HepG2 (cell line): ENCODE results near the gene LMAN2. TPM values are rescaled to one million over a fixed set of nuclear protein-coding genes. Genes with fewer than 3 reads are reported as not detected.

ENCODE experiments used
- ATAC-seq: fragments of 200-7000 bp; cut with Tn5 transposase; 3 replicates; pipeline ENCODE4 v1.9.1; 2020; ENCODE audit warnings: mild to moderate bottlenecking, moderate library complexity
- BruUV-seq: library from RNA; stranded (reverse); fragments of 400-500 nt; replicated peaks from 2 replicates; lab custom pipeline; 2021; lab: Mats Ljungman, UMichigan
- CTCF ChIA-PET: fragments of 300-600 bp; formaldehyde crosslinking; extraction: SDS; loops from one replicate; lab custom pipeline; 2021; ENCODE audit warnings: low total read pairs, inconsistent platforms, low intra/inter-chr PET ratio; lab: Yijun Ruan, JAX
- POLR2A ChIA-PET: fragments of 350-600 bp; sonication (Branson Sonifier 250); formaldehyde crosslinking; loops from one replicate; lab custom pipeline; 2020; ENCODE audit warnings: antibody characterized with exemption, inconsistent platforms; lab: Yijun Ruan, JAX
- DNase-seq: peaks from one replicate; pipeline ENCODE4 v3.0.0-alpha.2; 2015; ENCODE audit warnings: low spot score
- FAIRE-seq: peaks from 3 replicates; lab custom pipeline; 2011; peaks lifted over from hg19 to GRCh38; lab: Jason Lieb, UNC
- H2AFZ ChIP-seq: one replicate; pipeline ENCODE4 v1.6.1; 2011; ENCODE audit warnings: low read length, inconsistent platforms
- H3K27ac ChIP-seq: fragments of 300-600 bp; 3 replicates; pipeline ENCODE4 v1.8.0; 2011; ENCODE audit warnings: mixed run types, mild to moderate bottlenecking, mixed read lengths, low read length, inconsistent platforms; ENCODE audit not compliant: insufficient read depth; ENCODE audit errors: extremely low read length
- H3K27me3 ChIP-seq, 2 experiments: fragments of 200-600 bp in 1 of 2; 2 replicates in 1 of 2; 3 replicates in 1 of 2; pipeline versions ENCODE4 v1.6.0 to v1.8.0; 2011; ENCODE audit warnings: low read length in 2 of 2, mild to moderate bottlenecking in 2 of 2, moderate library complexity in 2 of 2, inconsistent platforms in 1 of 2; ENCODE audit not compliant: insufficient read depth in 2 of 2, control insufficient read depth in 1 of 2
- H3K36me3 ChIP-seq, 2 experiments: fragments of 200-600 bp in 1 of 2; replicated peaks in 1 of 2; 2 replicates in 1 of 2; 3 replicates in 1 of 2; pipeline versions ENCODE4 v1.5.1 to v1.8.0; 2011; ENCODE audit warnings: low read length in 2 of 2, inconsistent platforms in 1 of 2; ENCODE audit not compliant: insufficient read depth in 2 of 2, control insufficient read depth in 1 of 2
- H3K4me1 ChIP-seq: 2 replicates; pipeline ENCODE4 v1.5.1; 2012; ENCODE audit warnings: low read length, inconsistent platforms; ENCODE audit not compliant: insufficient read depth
- H3K4me2 ChIP-seq: 2 replicates; pipeline ENCODE4 v1.6.0; 2011; ENCODE audit warnings: low read depth, low read length, inconsistent platforms
- H3K4me3 ChIP-seq, 3 experiments: fragments of 200-600 bp in 1 of 3; sonication (generic), shearing (Covaris generic) in 1 of 3; replicated peaks in 1 of 3; 2 replicates each; pipeline ENCODE4 v1.5.1; 2011 to 2016; ENCODE audit warnings: low read length in 3 of 3, inconsistent platforms in 2 of 3, low read depth in 2 of 3, mild to moderate bottlenecking in 2 of 3, control low read depth in 1 of 3, mixed read lengths in 1 of 3; ENCODE audit not compliant: insufficient read depth in 1 of 3
- H3K79me2 ChIP-seq: one replicate; pipeline ENCODE4 v1.6.1; 2011; ENCODE audit warnings: low read length, inconsistent platforms; ENCODE audit not compliant: insufficient read depth
- H3K9ac ChIP-seq: 2 replicates; pipeline ENCODE4 v1.6.0; 2011; ENCODE audit warnings: mild to moderate bottlenecking, low read depth, low read length, inconsistent platforms; ENCODE audit not compliant: insufficient read depth
- H3K9me3 ChIP-seq: 2 replicates; pipeline ENCODE4 v1.5.1; 2012; ENCODE audit warnings: mild to moderate bottlenecking, low read length
- H4K20me1 ChIP-seq: 2 replicates; pipeline ENCODE4 v1.6.0; 2011; ENCODE audit warnings: inconsistent platforms, mild to moderate bottlenecking, low read length, moderate library complexity; ENCODE audit not compliant: insufficient read depth
- ASH2L ChIP-seq: fragments of 300-600, 200-600 bp; sonication (generic); IDR thresholded peaks from 2 replicates; pipeline ENCODE4 v1.7.0; 2017; ENCODE audit warnings: low read depth, mild to moderate bottlenecking, moderate library complexity, mixed read lengths, low read length; ENCODE audit not compliant: insufficient read length
- JUN ChIP-seq: sonication (generic); formaldehyde crosslinking; IDR thresholded peaks from 2 replicates; pipeline ENCODE4 v1.4.0; 2020; ENCODE audit warnings: mild to moderate bottlenecking, missing genetic modification reagents
- KLF12 ChIP-seq: sonication (generic); formaldehyde crosslinking; IDR thresholded peaks from 2 replicates; pipeline ENCODE4 v1.4.0; 2020; ENCODE audit warnings: missing genetic modification reagents, borderline replicate concordance
- KLF6 ChIP-seq: IDR thresholded peaks from 2 replicates; pipeline ENCODE4 v1.8.0; 2016; ENCODE audit warnings: missing biosample characterization, missing genetic modification reagents
- POGZ ChIP-seq: sonication (generic); formaldehyde crosslinking; IDR thresholded peaks from 2 replicates; pipeline ENCODE4 v1.4.0; 2020; ENCODE audit warnings: mild to moderate bottlenecking, missing genetic modification reagents
- SAP130 ChIP-seq: IDR thresholded peaks from 2 replicates; pipeline ENCODE4 v1.6.1; 2016; ENCODE audit warnings: low read depth
- ZMYM4 ChIP-seq: sonication (generic); formaldehyde crosslinking; IDR thresholded peaks from 2 replicates; pipeline ENCODE4 v1.8.1; 2023; ENCODE audit warnings: mild to moderate bottlenecking, missing genetic modification reagents
- ZNF431 ChIP-seq: sonication (generic); formaldehyde crosslinking; IDR thresholded peaks from 2 replicates; pipeline ENCODE4 v1.9.0; 2022; ENCODE audit warnings: missing genetic modification reagents, low read depth, mild to moderate bottlenecking, borderline replicate concordance
- ZNF629 ChIP-seq: sonication (generic); formaldehyde crosslinking; conservative IDR thresholded peaks from 2 replicates; pipeline ENCODE4 v1.5.0; 2020; ENCODE audit warnings: missing genetic modification reagents
- ZNF83 ChIP-seq: sonication (generic); formaldehyde crosslinking; IDR thresholded peaks from 2 replicates; pipeline ENCODE4 v1.4.0; 2020; ENCODE audit warnings: missing genetic modification reagents, mild to moderate bottlenecking, borderline replicate concordance
- ZNF841 ChIP-seq: sonication (generic); formaldehyde crosslinking; IDR thresholded peaks from 2 replicates; pipeline ENCODE4 v1.8.1; 2023; ENCODE audit warnings: missing genetic modification reagents, borderline replicate concordance
- WGBS: methylation state at CpG from one replicate; pipeline ENCODE4 v1.1.6; 2017; ENCODE audit warnings: low lambda C conversion rate; 5-methylcytosine and 5-hydroxymethylcytosine counted together
- in situ Hi-C: cut with HindIII; loops from 2 replicates; pipeline ENCODE4 v1.10.0; 2017; ENCODE audit warnings: low pct_unique_long_range_greater_than_20kb; ENCODE audit not compliant: extremely low pct_ligation_motif_present
- intact Hi-C: fragments of 100-400 bp; cut with micrococcal nuclease; formaldehyde crosslinking; loops from one replicate; pipeline ENCODE4 v1.10.0; 2022; ENCODE audit not compliant: unreplicated experiment
- polyA plus RNA-seq, 8 experiments: library from polyadenylated mRNA; depleted of rRNA in 3 of 8; stranded (reverse) in 7 of 8; unstranded in 1 of 8; fragments of >200 nt; fragmentation: Illumina TruSeq in 4 of 8; extraction: Trizol in 4 of 8; gene quantifications; 2 replicates each; pipeline versions ENCODE4 v1.2.1 to v1.2.3, GENCODE V29; 2011 to 2016; ENCODE audit warnings: low read depth in 4 of 8, missing spikeins in 1 of 8, mixed read lengths in 1 of 8; ENCODE audit not compliant: insufficient read depth in 1 of 8
- total RNA-seq, 5 experiments: library from RNA; depleted of rRNA; stranded (reverse); fragments of >200 nt; fragmentation: Illumina TruSeq; extraction: Trizol; gene quantifications; 2 replicates each; pipeline ENCODE4 v1.2.3, GENCODE V29; 2016; ENCODE audit warnings: low read depth in 1 of 5
- TF ChIP-seq, protein P1 (sequence below): sonication (generic); formaldehyde crosslinking; IDR thresholded peaks from 2 replicates; pipeline ENCODE4 v1.8.1; 2023; ENCODE audit warnings: missing genetic modification reagents, inconsistent platforms, borderline replicate concordance
- TF ChIP-seq, protein P2 (sequence below): sonication (generic); formaldehyde crosslinking; IDR thresholded peaks from 2 replicates; pipeline ENCODE4 v1.4.0; 2020; ENCODE audit warnings: mild to moderate bottlenecking, missing genetic modification reagents
- TF ChIP-seq, protein P3 (sequence below): sonication (generic); formaldehyde crosslinking; IDR thresholded peaks from 2 replicates; pipeline ENCODE4 v1.8.0; 2022; ENCODE audit warnings: mild to moderate bottlenecking, missing genetic modification reagents, borderline replicate concordance
- TF ChIP-seq, protein P4 (sequence below): IDR thresholded peaks from 2 replicates; pipeline ENCODE4 v1.6.1; 2016; ENCODE audit warnings: missing compliant biosample characterization, missing genetic modification reagents, borderline replicate concordance

Gene LMAN2
- total and polyA plus RNA-seq, 2 of the 13 experiments (the other 11 are each of a cell fraction or from before 2014, with no cell fraction given) = 191 to 197 TPM

DNA sequence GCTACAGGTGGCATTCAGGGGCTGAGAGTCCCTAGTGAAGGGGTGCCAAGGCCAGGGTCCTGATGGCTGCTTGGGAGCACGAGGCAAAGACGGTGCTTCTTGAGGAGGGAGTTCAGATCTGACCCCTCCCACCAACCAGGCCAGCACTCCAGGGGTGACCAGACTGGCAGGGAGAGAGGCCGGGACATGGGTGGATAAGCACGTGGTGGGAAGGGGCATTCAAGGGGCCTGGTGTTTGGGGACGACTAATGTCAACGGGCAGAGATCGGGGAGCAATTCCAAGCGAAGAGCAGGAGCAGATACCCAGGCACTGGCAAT, 10.8 kb upstream of the LMAN2 start (continued):
- TF ChIP-seq, protein P1, sequence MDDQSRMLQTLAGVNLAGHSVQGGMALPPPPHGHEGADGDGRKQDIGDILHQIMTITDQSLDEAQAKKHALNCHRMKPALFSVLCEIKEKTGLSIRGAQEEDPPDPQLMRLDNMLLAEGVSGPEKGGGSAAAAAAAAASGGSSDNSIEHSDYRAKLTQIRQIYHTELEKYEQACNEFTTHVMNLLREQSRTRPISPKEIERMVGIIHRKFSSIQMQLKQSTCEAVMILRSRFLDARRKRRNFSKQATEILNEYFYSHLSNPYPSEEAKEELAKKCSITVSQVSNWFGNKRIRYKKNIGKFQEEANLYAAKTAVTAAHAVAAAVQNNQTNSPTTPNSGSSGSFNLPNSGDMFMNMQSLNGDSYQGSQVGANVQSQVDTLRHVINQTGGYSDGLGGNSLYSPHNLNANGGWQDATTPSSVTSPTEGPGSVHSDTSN (CRISPR knock-in tag) = no peak

DNA sequence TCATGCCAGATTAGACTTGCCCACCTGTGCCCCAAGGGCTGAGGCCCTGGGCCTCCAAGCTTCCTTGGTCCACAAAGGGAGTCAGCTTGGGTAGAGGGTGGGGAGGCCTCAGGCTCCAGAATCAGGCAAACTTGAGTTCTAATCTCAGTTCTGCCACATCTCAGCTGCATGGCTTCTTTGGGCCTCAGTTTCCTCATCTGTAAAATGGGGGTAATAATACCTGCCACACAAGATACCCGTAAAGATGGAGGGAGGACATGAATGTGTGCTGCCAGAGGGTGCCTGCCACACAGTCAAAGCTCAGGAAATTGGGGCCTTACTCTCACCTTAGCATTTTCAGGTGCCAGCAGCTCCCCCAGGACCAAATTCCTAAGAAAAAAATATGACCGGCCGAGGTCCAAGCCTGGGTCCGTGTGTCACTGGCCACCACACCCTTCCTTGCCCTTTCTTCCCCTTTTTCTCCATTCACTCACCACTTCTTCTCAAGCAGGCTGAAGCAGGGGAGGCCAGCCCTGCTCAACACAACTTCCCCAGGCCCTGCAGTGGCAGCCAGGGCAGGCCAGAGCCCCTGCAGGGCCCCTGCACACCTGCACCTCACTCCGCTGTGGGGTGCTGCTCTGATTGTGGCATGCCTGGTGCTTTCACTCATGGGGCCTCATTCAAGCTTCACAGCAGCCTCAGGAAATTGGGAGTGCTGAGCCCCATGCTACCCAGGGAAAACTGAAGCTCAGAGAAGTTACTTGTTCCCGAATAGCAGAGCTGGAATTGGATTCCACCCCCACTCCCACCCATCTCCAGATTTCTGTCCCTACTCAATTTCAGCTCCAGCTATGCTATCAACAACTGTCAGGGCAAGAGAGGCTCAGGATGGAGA, 10.2 kb upstream of the LMAN2 start:
- DNase-seq = no peak
- Histone ChIP-seq H3K9ac (no peak overlapping the region; the same call in 1 of the 2 replicates), H3K36me3 (no peaks in the 10 kb centered on the region), H4K20me1 (no peaks in the 10 kb centered on the region), H3K4me1 (peaks cover 97% of the 10 kb centered on the region), H3K27me3 (peaks cover 0 to 23% of the 10 kb centered on the region in 2 experiments; a peak in 4 of 5 replicates), H3K27ac (no peak overlapping the region), H3K79me2 (no peaks in the 10 kb centered on the region), H2AFZ (no peak overlapping the region), H3K9me3 (no peaks in the 10 kb centered on the region), H3K4me3 (peak overlapping the region in 1 of 3 experiments; percentile 81; a peak in 2 of 6 replicates), H3K4me2 (peak overlapping the region; percentile 87)
- CTCF ChIA-PET = interaction anchor here (1.0 kb wide), 1 partner anchor 49 kb away, joined by 3 read pairs; the partner anchor contains the start of gene MXD3
- WGBS = 38% methylated on average over 6 of the region's 6 CpGs
- ATAC-seq = peak; percentile 41
- POLR2A ChIA-PET = interaction anchor here (2.0 to 2.8 kb wide), 3 partner anchors 9 to 17 kb away, joined by 10 to 19 read pairs (median 16); partner anchors contain the start of gene LMAN2
- TF ChIP-seq ZNF629 (peak; percentile 89), KLF12 (CRISPR knock-in tag) (no peak), ZNF841 (CRISPR knock-in tag) (no peak), SAP130 (0 out of 2 replicates have a peak, but pooled peaks have one; percentile 1), ZMYM4 (CRISPR knock-in tag) (no peak), POGZ (CRISPR knock-in tag) (no peak), KLF6 (no peak), ASH2L (no peak), ZNF83 (CRISPR knock-in tag) (no peak), ZNF431 (no peak), JUN (CRISPR knock-in tag) (no peak)
- TF ChIP-seq, protein P2, sequence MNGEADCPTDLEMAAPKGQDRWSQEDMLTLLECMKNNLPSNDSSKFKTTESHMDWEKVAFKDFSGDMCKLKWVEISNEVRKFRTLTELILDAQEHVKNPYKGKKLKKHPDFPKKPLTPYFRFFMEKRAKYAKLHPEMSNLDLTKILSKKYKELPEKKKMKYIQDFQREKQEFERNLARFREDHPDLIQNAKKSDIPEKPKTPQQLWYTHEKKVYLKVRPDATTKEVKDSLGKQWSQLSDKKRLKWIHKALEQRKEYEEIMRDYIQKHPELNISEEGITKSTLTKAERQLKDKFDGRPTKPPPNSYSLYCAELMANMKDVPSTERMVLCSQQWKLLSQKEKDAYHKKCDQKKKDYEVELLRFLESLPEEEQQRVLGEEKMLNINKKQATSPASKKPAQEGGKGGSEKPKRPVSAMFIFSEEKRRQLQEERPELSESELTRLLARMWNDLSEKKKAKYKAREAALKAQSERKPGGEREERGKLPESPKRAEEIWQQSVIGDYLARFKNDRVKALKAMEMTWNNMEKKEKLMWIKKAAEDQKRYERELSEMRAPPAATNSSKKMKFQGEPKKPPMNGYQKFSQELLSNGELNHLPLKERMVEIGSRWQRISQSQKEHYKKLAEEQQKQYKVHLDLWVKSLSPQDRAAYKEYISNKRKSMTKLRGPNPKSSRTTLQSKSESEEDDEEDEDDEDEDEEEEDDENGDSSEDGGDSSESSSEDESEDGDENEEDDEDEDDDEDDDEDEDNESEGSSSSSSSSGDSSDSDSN (CRISPR knock-in tag) = 0 out of 2 replicates have a peak, but pooled peaks have one; percentile 25
- TF ChIP-seq, protein P3, sequence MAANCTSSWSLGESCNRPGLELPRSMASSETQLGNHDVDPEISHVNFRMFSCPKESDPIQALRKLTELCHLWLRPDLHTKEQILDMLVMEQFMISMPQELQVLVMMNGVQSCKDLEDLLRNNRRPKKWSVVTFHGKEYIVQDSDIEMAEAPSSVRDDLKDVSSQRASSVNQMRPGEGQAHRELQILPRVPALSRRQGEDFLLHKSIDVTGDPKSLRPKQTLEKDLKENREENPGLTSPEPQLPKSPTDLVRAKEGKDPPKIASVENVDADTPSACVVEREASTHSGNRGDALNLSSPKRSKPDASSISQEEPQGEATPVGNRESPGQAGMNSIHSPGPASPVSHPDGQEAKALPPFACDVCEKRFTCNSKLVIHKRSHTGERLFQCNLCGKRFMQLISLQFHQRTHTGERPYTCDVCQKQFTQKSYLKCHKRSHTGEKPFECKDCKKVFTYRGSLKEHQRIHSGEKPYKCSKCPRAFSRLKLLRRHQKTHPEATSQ = no peak
- TF ChIP-seq, protein P4, sequence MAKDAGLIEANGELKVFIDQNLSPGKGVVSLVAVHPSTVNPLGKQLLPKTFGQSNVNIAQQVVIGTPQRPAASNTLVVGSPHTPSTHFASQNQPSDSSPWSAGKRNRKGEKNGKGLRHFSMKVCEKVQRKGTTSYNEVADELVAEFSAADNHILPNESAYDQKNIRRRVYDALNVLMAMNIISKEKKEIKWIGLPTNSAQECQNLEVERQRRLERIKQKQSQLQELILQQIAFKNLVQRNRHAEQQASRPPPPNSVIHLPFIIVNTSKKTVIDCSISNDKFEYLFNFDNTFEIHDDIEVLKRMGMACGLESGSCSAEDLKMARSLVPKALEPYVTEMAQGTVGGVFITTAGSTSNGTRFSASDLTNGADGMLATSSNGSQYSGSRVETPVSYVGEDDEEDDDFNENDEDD (CRISPR knock-in tag) = no peak
- in situ Hi-C loops = loop anchor here (5.0 to 25.0 kb wide), 2 partner anchors 49 to 824 kb away; partner anchors contain the start of genes CDHR2, MXD3 and RNF44
- FAIRE-seq = no peak
- intact Hi-C loops = no loop called here
- BruUV-seq = no TSS peak
